Astrocyte of the spinal cord (primary cell): ENCODE results near the gene CERKL.

Source experiments
- DNase-seq: peaks from one replicate; pipeline ENCODE4 v3.0.0; 2011; ENCODE audit warnings: low read depth, low spot score
- H3K4me3 ChIP-seq: 2 replicates; pipeline ENCODE4 v1.5.1; 2011; ENCODE audit warnings: low read depth, mild to moderate bottlenecking, low read length, moderate library complexity
- in situ Hi-C: cut with HindIII; loops from 2 replicates; pipeline ENCODE4 v1.10.0; 2017; ENCODE audit warnings: low sequenced_read_pairs
- TF ChIP-seq, protein P1 (sequence below): IDR thresholded peaks from 2 replicates; pipeline ENCODE4 v1.5.1; 2012; ENCODE audit warnings: low read depth, mild to moderate bottlenecking, low read length, inconsistent platforms

CERKL gene

GRCh38 chr2:181536730-181537129 is 120.2 kb downstream of the CERKL start:
- DNase-seq = no peak
- in situ Hi-C loops = no loop called here

GRCh38 chr2:181528441-181528840 is 128.5 kb downstream of the CERKL start:
- no peak overlapping the region for H3K4me3 ChIP-seq
- TF ChIP-seq, protein P1, sequence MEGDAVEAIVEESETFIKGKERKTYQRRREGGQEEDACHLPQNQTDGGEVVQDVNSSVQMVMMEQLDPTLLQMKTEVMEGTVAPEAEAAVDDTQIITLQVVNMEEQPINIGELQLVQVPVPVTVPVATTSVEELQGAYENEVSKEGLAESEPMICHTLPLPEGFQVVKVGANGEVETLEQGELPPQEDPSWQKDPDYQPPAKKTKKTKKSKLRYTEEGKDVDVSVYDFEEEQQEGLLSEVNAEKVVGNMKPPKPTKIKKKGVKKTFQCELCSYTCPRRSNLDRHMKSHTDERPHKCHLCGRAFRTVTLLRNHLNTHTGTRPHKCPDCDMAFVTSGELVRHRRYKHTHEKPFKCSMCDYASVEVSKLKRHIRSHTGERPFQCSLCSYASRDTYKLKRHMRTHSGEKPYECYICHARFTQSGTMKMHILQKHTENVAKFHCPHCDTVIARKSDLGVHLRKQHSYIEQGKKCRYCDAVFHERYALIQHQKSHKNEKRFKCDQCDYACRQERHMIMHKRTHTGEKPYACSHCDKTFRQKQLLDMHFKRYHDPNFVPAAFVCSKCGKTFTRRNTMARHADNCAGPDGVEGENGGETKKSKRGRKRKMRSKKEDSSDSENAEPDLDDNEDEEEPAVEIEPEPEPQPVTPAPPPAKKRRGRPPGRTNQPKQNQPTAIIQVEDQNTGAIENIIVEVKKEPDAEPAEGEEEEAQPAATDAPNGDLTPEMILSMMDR = no peak
- in situ Hi-C loops = no loop called here
- DNase-seq = no peak

More at GRCh38 chr2:181536730-181537129, 120.2 kb downstream of the CERKL start:
- TF ChIP-seq, protein P1 = no peak
- no peak overlapping the region for H3K4me3 ChIP-seq

GRCh38 chr2:181527058-181527457 is 129.8 kb downstream of the CERKL start:
- in situ Hi-C loops = no loop called here
- H3K4me3 ChIP-seq = no peak overlapping the region
- DNase-seq = no peak
- TF ChIP-seq, protein P1 = no peak

- in situ Hi-C loops = no loop called here
- H3K4me3 ChIP-seq = no peak overlapping the region
- TF ChIP-seq, protein P1 = no peak
- DNase-seq = no peak
These were observed 130.9 kb downstream of the CERKL start for GRCh38 chr2:181526014-181526413.

DNA sequence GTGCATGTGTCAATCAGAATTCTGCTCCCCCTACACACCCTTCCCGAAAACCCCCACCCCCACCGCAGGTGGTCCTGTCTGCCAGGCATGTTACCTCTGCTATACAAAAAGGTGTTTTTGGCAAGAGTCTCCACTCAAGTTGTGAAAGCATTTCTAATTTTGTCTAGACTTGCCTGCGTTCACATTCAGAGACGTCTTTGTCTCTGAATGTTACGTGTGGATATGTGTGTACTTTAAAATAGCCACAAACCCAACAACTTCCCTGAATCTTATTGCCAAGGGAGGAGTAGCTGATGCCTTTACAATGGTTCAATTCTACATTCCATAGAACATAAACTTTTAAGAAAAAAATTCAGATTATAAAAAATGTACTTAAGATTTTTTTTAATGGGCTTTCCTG is 133.1 kb downstream of the CERKL start:
- DNase-seq = no peak
- no peak overlapping the region for H3K4me3 ChIP-seq
- TF ChIP-seq, protein P1 = no peak
- in situ Hi-C loops = no loop called here

GRCh38 chr2:181520253-181520652 is 136.7 kb downstream of the CERKL start:
- in situ Hi-C loops = no loop called here
- H3K4me3 ChIP-seq = no peak overlapping the region
- TF ChIP-seq, protein P1 = no peak
- no peak for DNase-seq
